IMR-90 (cell line): ENCODE measurements around the gene SLCO2B1. TPM values are rescaled to one million over a fixed set of nuclear protein-coding genes. Genes with fewer than 3 reads are reported as not detected.

ENCODE experiments used
- ATAC-seq: fragments of 200-7000 bp; cut with Tn5 transposase; 2 replicates; pipeline ENCODE4 v1.9.1; 2020; ENCODE audit warnings: low read depth, mild to moderate bottlenecking, moderate library complexity
- BruUV-seq: library from RNA; stranded (reverse); fragments of 400-500 nt; replicated peaks from 2 replicates; lab custom pipeline; 2021; lab: Mats Ljungman, UMichigan
- CTCF ChIA-PET: fragments of 300-600 bp; formaldehyde crosslinking; extraction: SDS; loops from one replicate; lab custom pipeline; 2021; ENCODE audit warnings: antibody characterized with exemption; lab: Yijun Ruan, JAX
- POLR2A ChIA-PET: fragments of 300-600 bp; sonication (Branson Sonifier 250); formaldehyde crosslinking; loops from one replicate; lab custom pipeline; 2022; ENCODE audit warnings: antibody characterized with exemption; ENCODE audit not compliant: unreplicated experiment; lab: Charles Lee
- DNase-seq: peaks from one replicate; pipeline ENCODE4 v3.0.0; 2013
- H2AFZ ChIP-seq: replicated peaks from 2 replicates; pipeline ENCODE3; 2013; ENCODE audit warnings: low read length, mild to moderate bottlenecking; ENCODE audit not compliant: poor library complexity
- H2AK5ac ChIP-seq: 2 replicates; pipeline ENCODE4 v1.6.1; 2013; ENCODE audit warnings: low read depth, low read length, inconsistent platforms
- H2AK9ac ChIP-seq: replicated peaks from 2 replicates; pipeline ENCODE3; 2013; ENCODE audit warnings: mild to moderate bottlenecking, low read depth, low read length, moderate library complexity; ENCODE audit not compliant: poor library complexity
- H2BK120ac ChIP-seq: 2 replicates; pipeline ENCODE4 v1.6.1; 2013; ENCODE audit warnings: low read depth, low read length, inconsistent platforms
- H2BK15ac ChIP-seq: 3 replicates; pipeline ENCODE4 v1.6.1; 2013; ENCODE audit warnings: low read depth, low read length, inconsistent platforms
- H2BK20ac ChIP-seq: 2 replicates; pipeline ENCODE4 v1.6.1; 2013; ENCODE audit warnings: low read depth, mild to moderate bottlenecking, inconsistent platforms, low read length, moderate library complexity
- H2BK5ac ChIP-seq: 2 replicates; pipeline ENCODE4 v1.6.1; 2013; ENCODE audit warnings: mild to moderate bottlenecking, low read depth, low read length, inconsistent platforms; ENCODE audit not compliant: poor library complexity, severe bottlenecking
- H3K14ac ChIP-seq: replicated peaks from 2 replicates; pipeline ENCODE4 v1.6.1; 2013; ENCODE audit warnings: low read depth, low read length, inconsistent platforms
- H3K18ac ChIP-seq: 2 replicates; pipeline ENCODE4 v1.6.1; 2013; ENCODE audit warnings: low read depth, low read length, control low read depth
- H3K23ac ChIP-seq: 2 replicates; pipeline ENCODE4 v1.6.1; 2013; ENCODE audit warnings: low read depth, low read length, inconsistent platforms
- H3K27ac ChIP-seq: 2 replicates; pipeline ENCODE4 v1.5.1; 2013; ENCODE audit warnings: mild to moderate bottlenecking, control low read depth, low read length; ENCODE audit not compliant: insufficient read depth
- H3K27me3 ChIP-seq: 2 replicates; pipeline ENCODE4 v1.6.1; 2013; ENCODE audit warnings: low read length; ENCODE audit not compliant: control insufficient read depth, insufficient read depth
- H3K36me3 ChIP-seq: 2 replicates; pipeline ENCODE4 v1.6.1; 2013; ENCODE audit warnings: low read length, mixed read lengths; ENCODE audit not compliant: control insufficient read depth, insufficient read depth
- H3K4ac ChIP-seq: 2 replicates; pipeline ENCODE4 v1.6.1; 2013; ENCODE audit warnings: low read depth, low read length, inconsistent platforms
- H3K4me1 ChIP-seq: 2 replicates; pipeline ENCODE4 v1.6.1; 2013; ENCODE audit warnings: low read length, mixed read lengths; ENCODE audit not compliant: control insufficient read depth, insufficient read depth
- H3K4me2 ChIP-seq: 2 replicates; pipeline ENCODE4 v1.6.1; 2013; ENCODE audit warnings: low read depth, mild to moderate bottlenecking, control low read depth, low read length, moderate library complexity
- H3K4me3 ChIP-seq: 2 replicates; pipeline ENCODE4 v1.5.1; 2013; ENCODE audit warnings: low read depth, mild to moderate bottlenecking, control low read depth, low read length, moderate library complexity; ENCODE audit not compliant: insufficient read depth
- H3K56ac ChIP-seq: 2 replicates; pipeline ENCODE4 v1.6.1; 2013; ENCODE audit warnings: low read length, inconsistent platforms; ENCODE audit not compliant: insufficient read depth; ENCODE audit errors: extremely low read depth
- H3K79me1 ChIP-seq, 2 experiments: 2 replicates each; pipeline ENCODE4 v1.6.1; 2013; ENCODE audit warnings: low read length in 2 of 2, inconsistent platforms in 1 of 2, low read depth in 1 of 2
- H3K9ac ChIP-seq: 2 replicates; pipeline ENCODE4 v1.6.1; 2013; ENCODE audit warnings: low read depth, low read length, control low read depth
- H3K9me1 ChIP-seq: 2 replicates; pipeline ENCODE4 v1.6.1; 2013; ENCODE audit warnings: low read length, inconsistent platforms; ENCODE audit not compliant: insufficient read depth
- H3K9me3 ChIP-seq: 2 replicates; pipeline ENCODE4 v1.6.1; 2013; ENCODE audit warnings: low read length; ENCODE audit not compliant: control insufficient read depth, insufficient read depth
- H4K20me1 ChIP-seq: 2 replicates; pipeline ENCODE4 v1.6.1; 2013; ENCODE audit warnings: low read length, inconsistent platforms; ENCODE audit not compliant: insufficient read depth
- H4K5ac ChIP-seq: 2 replicates; pipeline ENCODE4 v1.6.1; 2013; ENCODE audit warnings: mild to moderate bottlenecking, low read depth, low read length, control low read depth
- H4K8ac ChIP-seq, 2 experiments: 2 replicates each; pipeline ENCODE4 v1.6.1; 2013; ENCODE audit warnings: low read depth in 2 of 2, low read length in 2 of 2, control low read depth in 1 of 2, inconsistent platforms in 1 of 2
- H4K91ac ChIP-seq: 2 replicates; pipeline ENCODE4 v1.6.1; 2013; ENCODE audit warnings: low read depth, low read length, inconsistent platforms; ENCODE audit not compliant: insufficient read depth
- BHLHE40 ChIP-seq: fragments of 150-350 bp; IDR thresholded peaks from 2 replicates; pipeline ENCODE4 v1.6.1; 2016; ENCODE audit warnings: mild to moderate bottlenecking, low read depth, low read length
- FOS ChIP-seq: fragments of 150-350 bp; IDR thresholded peaks from 2 replicates; pipeline ENCODE4 v1.6.1; 2016; ENCODE audit warnings: low read depth, low read length
- MAZ ChIP-seq: IDR thresholded peaks from 2 replicates; pipeline ENCODE4 v1.6.1; 2012; ENCODE audit warnings: low read depth, mild to moderate bottlenecking, low read length, improper control_type of control experiment, moderate library complexity, borderline replicate concordance
- WGBS, 2 experiments: methylation state at CpG; one replicate each; pipeline versions ENCODE4 v1.1.5 to v1.1.7; 2013; ENCODE audit warnings: missing lambda C conversion rate in 2 of 2; ENCODE audit not compliant: insufficient read length in 1 of 2; ENCODE audit errors: extremely low coverage in 2 of 2; 5-methylcytosine and 5-hydroxymethylcytosine counted together
- dilution Hi-C: fragments of 300-500 bp; cut with HindIII; formaldehyde crosslinking; loops from one replicate; pipeline ENCODE4 v1.14.3; 2018; ENCODE audit warnings: low sequenced_read_pairs; ENCODE audit not compliant: unreplicated experiment
- in situ Hi-C: fragments of 300-500 bp; cut with MboI; formaldehyde crosslinking; loops from 3 replicates; pipeline ENCODE4 v1.14.3; 2019; ENCODE audit warnings: low sequenced_read_pairs, inconsistent platforms, mixed read lengths
- intact Hi-C: fragments of 100-400 bp; cut with micrococcal nuclease; formaldehyde crosslinking; loops from 2 replicates; pipeline ENCODE4 v1.10.0; 2022
- polyA plus RNA-seq, 3 experiments: library from polyadenylated mRNA; depleted of rRNA; stranded (reverse); fragments of >200 nt; gene quantifications; 2 replicates each; pipeline ENCODE4 v1.2.3, GENCODE V29; 2012; ENCODE audit warnings: low replicate concordance in 1 of 3
- total RNA-seq: library from RNA; depleted of rRNA; stranded (reverse); fragments of >200 nt; gene quantifications from 2 replicates; pipeline ENCODE4 v1.2.3, GENCODE V29; 2012
- TF ChIP-seq, protein P1 (sequence below): fragments of 150-350 bp; IDR thresholded peaks from 2 replicates; pipeline ENCODE4 v1.6.1; 2017; ENCODE audit warnings: mild to moderate bottlenecking, antibody characterized with exemption, low read length, low read depth

Gene SLCO2B1
- total and polyA plus RNA-seq, 2 of the 4 experiments (the other 2 are of a cell fraction): not detected

DNA sequence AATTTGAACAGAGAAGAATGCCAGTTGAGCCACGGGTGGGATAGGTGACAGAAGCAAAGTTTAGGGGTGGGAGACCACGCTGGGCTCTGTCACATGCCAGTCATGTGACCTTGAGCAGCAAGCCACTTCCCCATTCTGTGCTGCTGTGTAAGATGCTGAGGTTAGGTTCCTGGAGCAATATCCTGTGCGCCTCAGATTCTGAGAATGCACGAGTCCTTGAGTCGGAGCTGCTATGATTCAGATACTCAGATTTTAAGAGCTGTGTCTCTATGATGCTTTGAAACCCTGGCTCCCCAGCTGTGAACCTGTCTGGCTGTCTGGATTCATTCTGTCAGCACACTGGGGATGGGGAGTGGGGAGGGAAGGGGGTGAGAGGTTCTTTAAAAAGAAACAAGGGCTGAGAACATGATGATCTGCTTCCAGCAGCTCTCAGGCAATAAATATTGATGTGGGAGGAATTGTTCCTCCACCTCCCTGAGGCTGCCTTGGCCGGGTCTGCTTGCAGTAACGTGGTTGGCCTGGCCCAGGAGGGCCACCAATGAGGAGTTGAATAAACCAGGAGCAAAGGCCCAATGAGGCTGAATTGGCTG lies 24.0 kb downstream of the SLCO2B1 start:
- Histone ChIP-seq H3K14ac (no peak overlapping the region), H2BK20ac (no peak overlapping the region), H2AK9ac (no peak overlapping the region), H3K56ac (no peak overlapping the region), H3K4me3 (no peak overlapping the region), H3K4me1 (no peaks in the 10 kb centered on the region), H3K36me3 (no peaks in the 10 kb centered on the region), H2BK5ac (no peak overlapping the region), H3K27ac (no peak overlapping the region), H2AFZ (no peak overlapping the region), H2AK5ac (no peak overlapping the region), H4K5ac (no peak overlapping the region), H3K9me3 (no peaks in the 10 kb centered on the region), H3K9me1 (peaks cover 3% of the 10 kb centered on the region; the same call in 1 of the 2 replicates), H2BK15ac (no peak overlapping the region), H2BK120ac (no peak overlapping the region), H3K18ac (no peak overlapping the region), H3K9ac (no peak overlapping the region), H3K79me1 (no peaks in the 10 kb centered on the region), H4K91ac (no peak overlapping the region), H3K4me2 (no peak overlapping the region), H3K27me3 (peaks cover 51% of the 10 kb centered on the region), H3K23ac (no peak overlapping the region), H4K20me1 (no peaks in the 10 kb centered on the region), H3K4ac (no peak overlapping the region), H4K8ac (no peak overlapping the region)
- DNase-seq: peak; percentile 34
- BruUV-seq: no TSS peak
- 15% methylated on average over 4 of the region's 7 CpGs; no CpG with 5 or more reads in 1 of the 2 experiments for WGBS, 2 experiments
- TF ChIP-seq FOS: no peak
- TF ChIP-seq MAZ: no peak
- no peak for TF ChIP-seq BHLHE40
- TF ChIP-seq, protein P1, sequence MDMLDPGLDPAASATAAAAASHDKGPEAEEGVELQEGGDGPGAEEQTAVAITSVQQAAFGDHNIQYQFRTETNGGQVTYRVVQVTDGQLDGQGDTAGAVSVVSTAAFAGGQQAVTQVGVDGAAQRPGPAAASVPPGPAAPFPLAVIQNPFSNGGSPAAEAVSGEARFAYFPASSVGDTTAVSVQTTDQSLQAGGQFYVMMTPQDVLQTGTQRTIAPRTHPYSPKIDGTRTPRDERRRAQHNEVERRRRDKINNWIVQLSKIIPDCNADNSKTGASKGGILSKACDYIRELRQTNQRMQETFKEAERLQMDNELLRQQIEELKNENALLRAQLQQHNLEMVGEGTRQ: peak; percentile 85
- POLR2A ChIA-PET: no interaction called here
- intact Hi-C loops (no loop called here), in situ Hi-C loops (no loop called here), dilution Hi-C loops (no loop called here)
- no peak for ATAC-seq
- CTCF ChIA-PET: interaction anchor here (1.1 kb wide), 1 partner anchor 34 kb away, joined by 3 read pairs; no protein-coding TSS in a partner anchor
